Measurements from ENCODE around the gene TPD52L1. TPM values are rescaled to one million over a fixed set of nuclear protein-coding genes. Genes with fewer than 3 reads are reported as not detected.

TPD52L1 gene
- total and polyA plus RNA-seq, 2 of the 13 experiments (the other 11 are each of a cell fraction or from before 2014, with no cell fraction given), result 0.49 to 0.53 TPM

- DNase-seq (ENCODE audit: low spot score) (no peak), FAIRE-seq (no peak), ATAC-seq (no peak)
- no peak overlapping the region for H3K9ac ChIP-seq (ENCODE audit: insufficient read depth, low read depth, low read length)
- intact Hi-C loops (cut with micrococcal nuclease; ENCODE audit: unreplicated experiment), result no loop called here
- POLR2A ChIA-PET, result interaction anchor here (1.0 to 1.3 kb wide), 2 partner anchors 678 to 679 kb away, joined by 3 read pairs; partner anchors contain the start of gene TRMT11
- H3K9me3 ChIP-seq (ENCODE audit: low read length), result peaks cover 7% of the 10 kb centered on the region; the same call in 1 of the 2 replicates
- no peak overlapping the region for H3K27ac ChIP-seq (ENCODE audit: extremely low read length, insufficient read depth, low read length)
- CTCF ChIA-PET (ENCODE audit: low intra/inter-chr PET ratio, low total read pairs), result no interaction called here
- H4K20me1 ChIP-seq (ENCODE audit: insufficient read depth, low read length), result no peaks in the 10 kb centered on the region
- H3K36me3 ChIP-seq (replicated peaks in 1 of 2; ENCODE audit: control insufficient read depth in 1 of 2, insufficient read depth in 2 of 2, low read length in 2 of 2), result no peaks in the 10 kb centered on the region
- no peak overlapping the region for H3K4me3 ChIP-seq (replicated peaks in 1 of 3; ENCODE audit: insufficient read depth in 1 of 3, low read depth in 2 of 3, low read length in 3 of 3)
- BruUV-seq (replicated peaks), result no TSS peak
- H3K79me2 ChIP-seq (ENCODE audit: insufficient read depth, low read length), result no peaks in the 10 kb centered on the region
- 17% methylated on average over 6 of the region's 6 CpGs for WGBS (ENCODE audit: low lambda C conversion rate)
- no peak overlapping the region for H3K4me2 ChIP-seq (ENCODE audit: low read depth, low read length)
- H3K27me3 ChIP-seq (ENCODE audit: control insufficient read depth in 1 of 2, insufficient read depth in 2 of 2, low read length in 2 of 2), result 0 out of 5 replicates have a peak, but pooled peaks cover 0 to 7% of the 10 kb centered on the region in 2 experiments
- peaks cover 22% of the 10 kb centered on the region for H3K4me1 ChIP-seq (ENCODE audit: insufficient read depth, low read length)
- in situ Hi-C loops (cut with HindIII; ENCODE audit: extremely low pct_ligation_motif_present, low pct_unique_long_range_greater_than_20kb), result loop anchor here (10.0 to 25.0 kb wide), 2 partner anchors 647 to 1804 kb away; partner anchors contain the start of genes HINT3 and RSPO3
- H2AFZ ChIP-seq (ENCODE audit: low read length), result no peak overlapping the region
- TF ChIP-seq NCOA5 (CRISPR knock-in tag; IDR thresholded peaks at IDR 0.05) (no peak), ASH2L (IDR thresholded peaks at IDR 0.05; ENCODE audit: insufficient read length, low read depth, low read length) (no peak), CENPT (CRISPR knock-in tag; IDR thresholded peaks at IDR 0.05; ENCODE audit: low read depth) (no peak), ZBTB39 (CRISPR knock-in tag; IDR thresholded peaks at IDR 0.05) (no peak), ZNF703 (CRISPR knock-in tag; IDR thresholded peaks at IDR 0.05; ENCODE audit: borderline replicate concordance) (no peak), HNF1B (CRISPR knock-in tag; IDR thresholded peaks at IDR 0.05) (no peak), SPEN (CRISPR knock-in tag; IDR thresholded peaks at IDR 0.05; ENCODE audit: low read depth) (no peak), RCOR2 (CRISPR knock-in tag; IDR thresholded peaks at IDR 0.05) (no peak), ZNF432 (CRISPR knock-in tag; IDR thresholded peaks at IDR 0.05; ENCODE audit: borderline replicate concordance) (no peak), ZNF138 (CRISPR knock-in tag; IDR thresholded peaks at IDR 0.05; ENCODE audit: low read depth) (no peak), ZNF235 (CRISPR knock-in tag; IDR thresholded peaks at IDR 0.05; ENCODE audit: borderline replicate concordance) (no peak), ZNF224 (CRISPR knock-in tag; IDR thresholded peaks at IDR 0.05) (no peak), SIX4 (CRISPR knock-in tag; IDR thresholded peaks at IDR 0.05) (no peak), TARDBP (CRISPR knock-in tag; IDR thresholded peaks at IDR 0.05) (no peak), CSRNP1 (CRISPR knock-in tag; IDR thresholded peaks at IDR 0.05) (no peak)
These were observed 154.5 kb downstream of the TPD52L1 start for GRCh38 chr6:125307964-125308615.
